GM18508 (cell line): Measurements from ENCODE around the gene AR.

Source experiments
- ATAC-seq: cut with Tn5 transposase; IDR thresholded peaks from one replicate; pipeline ENCODE4 v1.9.1; 2021; ENCODE audit warnings: moderate number of reproducible peaks; ENCODE audit not compliant: insufficient read depth, unreplicated experiment

Gene AR, protein sequence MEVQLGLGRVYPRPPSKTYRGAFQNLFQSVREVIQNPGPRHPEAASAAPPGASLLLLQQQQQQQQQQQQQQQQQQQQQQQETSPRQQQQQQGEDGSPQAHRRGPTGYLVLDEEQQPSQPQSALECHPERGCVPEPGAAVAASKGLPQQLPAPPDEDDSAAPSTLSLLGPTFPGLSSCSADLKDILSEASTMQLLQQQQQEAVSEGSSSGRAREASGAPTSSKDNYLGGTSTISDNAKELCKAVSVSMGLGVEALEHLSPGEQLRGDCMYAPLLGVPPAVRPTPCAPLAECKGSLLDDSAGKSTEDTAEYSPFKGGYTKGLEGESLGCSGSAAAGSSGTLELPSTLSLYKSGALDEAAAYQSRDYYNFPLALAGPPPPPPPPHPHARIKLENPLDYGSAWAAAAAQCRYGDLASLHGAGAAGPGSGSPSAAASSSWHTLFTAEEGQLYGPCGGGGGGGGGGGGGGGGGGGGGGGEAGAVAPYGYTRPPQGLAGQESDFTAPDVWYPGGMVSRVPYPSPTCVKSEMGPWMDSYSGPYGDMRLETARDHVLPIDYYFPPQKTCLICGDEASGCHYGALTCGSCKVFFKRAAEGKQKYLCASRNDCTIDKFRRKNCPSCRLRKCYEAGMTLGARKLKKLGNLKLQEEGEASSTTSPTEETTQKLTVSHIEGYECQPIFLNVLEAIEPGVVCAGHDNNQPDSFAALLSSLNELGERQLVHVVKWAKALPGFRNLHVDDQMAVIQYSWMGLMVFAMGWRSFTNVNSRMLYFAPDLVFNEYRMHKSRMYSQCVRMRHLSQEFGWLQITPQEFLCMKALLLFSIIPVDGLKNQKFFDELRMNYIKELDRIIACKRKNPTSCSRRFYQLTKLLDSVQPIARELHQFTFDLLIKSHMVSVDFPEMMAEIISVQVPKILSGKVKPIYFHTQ

GRCh38 chrX:67543818-67544217, at the start of gene AR:
Gene AR (plus strand): TSS chrX:67544021. CDS start chrX:67545147, 1,126 bp downstream.
- no peak for ATAC-seq

- ATAC-seq = no peak
Observed at GRCh38 chrX:67500617-67501016, 43.2 kb upstream of the AR start.

- no peak for ATAC-seq
Observed at GRCh38 chrX:67503004-67503403, 40.8 kb upstream of the AR start.

GRCh38 chrX:67503453-67503852, 40.4 kb upstream of the AR start:
- no peak for ATAC-seq

DNA sequence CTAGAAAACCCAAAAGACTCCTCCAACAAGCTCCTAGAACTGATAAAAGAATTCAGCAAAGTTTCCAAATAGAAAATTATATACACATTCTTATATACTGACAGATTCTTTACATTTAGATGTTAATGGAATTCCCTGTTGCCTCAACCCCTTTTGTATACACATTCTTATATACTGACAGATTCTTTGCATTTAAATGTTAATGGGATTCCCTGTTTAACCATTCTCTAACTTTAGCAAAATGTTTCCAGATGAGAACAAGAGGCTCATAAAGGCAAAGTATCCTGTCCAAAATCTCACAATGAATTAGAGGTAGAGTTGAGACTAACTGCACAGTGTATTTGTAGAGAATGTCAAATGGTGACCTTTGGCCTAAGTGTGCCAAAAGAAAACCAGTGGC, 23.1 kb upstream of the AR start:
- no peak for ATAC-seq

DNA sequence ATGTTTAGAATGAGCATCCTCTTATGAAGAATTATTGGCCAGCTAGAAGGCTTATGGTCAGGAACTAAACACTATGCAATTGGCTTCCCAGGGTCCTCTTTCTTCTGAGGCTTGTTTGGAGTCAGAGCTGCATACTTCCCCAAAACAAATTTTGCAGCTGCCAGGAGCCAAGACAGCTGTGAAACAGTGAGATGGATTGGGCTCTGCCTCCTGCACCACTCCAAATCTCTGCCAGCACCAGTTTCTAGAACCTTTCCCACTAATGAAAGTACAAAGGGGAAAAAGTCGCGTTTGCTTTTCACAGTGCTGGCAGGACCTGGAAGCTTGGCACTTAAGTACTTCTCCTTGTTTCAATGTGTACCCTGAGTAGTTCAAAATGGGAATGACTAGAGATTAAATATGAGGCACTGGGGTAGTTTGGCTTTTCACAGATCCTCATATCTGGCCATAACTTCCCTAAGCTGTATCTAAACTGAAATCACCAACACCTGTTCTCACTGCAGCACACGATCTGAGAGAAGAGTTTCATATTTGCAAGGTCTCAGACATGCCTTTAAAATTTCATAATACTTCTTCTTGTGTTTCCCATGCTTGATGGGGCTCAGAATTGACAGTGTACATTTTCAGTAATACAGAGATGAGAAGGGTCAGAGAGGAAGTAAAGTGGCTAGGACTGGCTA, 20.7 kb upstream of the AR start:
- no peak for ATAC-seq

DNA sequence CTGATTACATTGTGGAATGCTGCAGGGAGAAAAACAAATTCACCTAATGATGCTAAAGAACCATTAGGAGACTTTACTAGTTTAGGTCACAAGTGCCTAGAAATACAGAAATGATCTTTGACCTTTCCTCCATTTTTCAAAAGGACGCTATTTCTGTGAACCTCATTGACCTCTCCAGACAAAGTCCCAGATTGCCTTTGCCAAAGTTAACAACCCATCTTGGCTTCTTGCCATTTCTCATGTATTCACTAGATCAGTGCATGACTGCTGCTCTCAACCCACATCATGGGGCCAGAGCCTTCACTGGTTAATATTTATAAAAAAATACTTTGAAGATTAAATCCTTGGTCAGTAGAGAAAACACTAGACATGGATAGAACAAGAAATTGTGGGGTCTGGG, 19.9 kb upstream of the AR start:
- ATAC-seq = no peak

- ATAC-seq = no peak
Observed at GRCh38 chrX:67524428-67524827, 19.4 kb upstream of the AR start.

- ATAC-seq = no peak
Observed at GRCh38 chrX:67524950-67525691, 18.7 kb upstream of the AR start.

- no peak for ATAC-seq
Observed at GRCh38 chrX:67536564-67536963, 7.3 kb upstream of the AR start.

DNA sequence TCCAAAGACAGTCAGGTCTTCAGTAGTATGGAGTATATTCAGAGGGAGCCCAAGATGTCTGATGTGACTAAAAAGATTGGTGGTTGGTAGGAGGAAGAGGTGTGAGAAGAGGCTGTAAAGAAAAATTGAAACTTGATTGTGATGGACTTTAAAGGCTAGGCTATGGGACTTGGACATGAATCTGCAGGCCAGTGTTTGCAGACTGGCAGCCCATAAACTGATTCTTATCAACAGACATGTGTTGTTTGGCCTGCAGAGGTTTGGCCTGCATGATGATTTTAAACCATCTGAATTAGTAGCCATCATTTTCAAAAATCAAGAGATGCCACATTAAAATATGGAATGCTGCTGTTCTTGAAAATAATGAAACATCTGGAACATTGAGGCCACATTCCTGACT, 5.4 kb upstream of the AR start:
- ATAC-seq = no peak

GRCh38 chrX:67544281-67545035, 637 bp downstream of the AR start:
- no peak for ATAC-seq

DNA sequence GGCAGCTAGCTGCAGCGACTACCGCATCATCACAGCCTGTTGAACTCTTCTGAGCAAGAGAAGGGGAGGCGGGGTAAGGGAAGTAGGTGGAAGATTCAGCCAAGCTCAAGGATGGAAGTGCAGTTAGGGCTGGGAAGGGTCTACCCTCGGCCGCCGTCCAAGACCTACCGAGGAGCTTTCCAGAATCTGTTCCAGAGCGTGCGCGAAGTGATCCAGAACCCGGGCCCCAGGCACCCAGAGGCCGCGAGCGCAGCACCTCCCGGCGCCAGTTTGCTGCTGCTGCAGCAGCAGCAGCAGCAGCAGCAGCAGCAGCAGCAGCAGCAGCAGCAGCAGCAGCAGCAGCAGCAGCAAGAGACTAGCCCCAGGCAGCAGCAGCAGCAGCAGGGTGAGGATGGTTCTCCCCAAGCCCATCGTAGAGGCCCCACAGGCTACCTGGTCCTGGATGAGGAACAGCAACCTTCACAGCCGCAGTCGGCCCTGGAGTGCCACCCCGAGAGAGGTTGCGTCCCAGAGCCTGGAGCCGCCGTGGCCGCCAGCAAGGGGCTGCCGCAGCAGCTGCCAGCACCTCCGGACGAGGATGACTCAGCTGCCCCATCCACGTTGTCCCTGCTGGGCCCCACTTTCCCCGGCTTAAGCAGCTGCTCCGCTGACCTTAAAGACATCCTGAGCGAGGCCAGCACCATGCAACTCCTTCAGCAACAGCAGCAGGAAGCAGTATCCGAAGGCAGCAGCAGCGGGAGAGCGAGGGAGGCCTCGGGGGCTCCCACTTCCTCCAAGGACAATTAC, 1.4 kb downstream of the AR start:
- no peak for ATAC-seq

DNA sequence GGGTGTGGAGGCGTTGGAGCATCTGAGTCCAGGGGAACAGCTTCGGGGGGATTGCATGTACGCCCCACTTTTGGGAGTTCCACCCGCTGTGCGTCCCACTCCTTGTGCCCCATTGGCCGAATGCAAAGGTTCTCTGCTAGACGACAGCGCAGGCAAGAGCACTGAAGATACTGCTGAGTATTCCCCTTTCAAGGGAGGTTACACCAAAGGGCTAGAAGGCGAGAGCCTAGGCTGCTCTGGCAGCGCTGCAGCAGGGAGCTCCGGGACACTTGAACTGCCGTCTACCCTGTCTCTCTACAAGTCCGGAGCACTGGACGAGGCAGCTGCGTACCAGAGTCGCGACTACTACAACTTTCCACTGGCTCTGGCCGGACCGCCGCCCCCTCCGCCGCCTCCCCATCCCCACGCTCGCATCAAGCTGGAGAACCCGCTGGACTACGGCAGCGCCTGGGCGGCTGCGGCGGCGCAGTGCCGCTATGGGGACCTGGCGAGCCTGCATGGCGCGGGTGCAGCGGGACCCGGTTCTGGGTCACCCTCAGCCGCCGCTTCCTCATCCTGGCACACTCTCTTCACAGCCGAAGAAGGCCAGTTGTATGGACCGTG, 2.2 kb downstream of the AR start:
- no peak for ATAC-seq

DNA sequence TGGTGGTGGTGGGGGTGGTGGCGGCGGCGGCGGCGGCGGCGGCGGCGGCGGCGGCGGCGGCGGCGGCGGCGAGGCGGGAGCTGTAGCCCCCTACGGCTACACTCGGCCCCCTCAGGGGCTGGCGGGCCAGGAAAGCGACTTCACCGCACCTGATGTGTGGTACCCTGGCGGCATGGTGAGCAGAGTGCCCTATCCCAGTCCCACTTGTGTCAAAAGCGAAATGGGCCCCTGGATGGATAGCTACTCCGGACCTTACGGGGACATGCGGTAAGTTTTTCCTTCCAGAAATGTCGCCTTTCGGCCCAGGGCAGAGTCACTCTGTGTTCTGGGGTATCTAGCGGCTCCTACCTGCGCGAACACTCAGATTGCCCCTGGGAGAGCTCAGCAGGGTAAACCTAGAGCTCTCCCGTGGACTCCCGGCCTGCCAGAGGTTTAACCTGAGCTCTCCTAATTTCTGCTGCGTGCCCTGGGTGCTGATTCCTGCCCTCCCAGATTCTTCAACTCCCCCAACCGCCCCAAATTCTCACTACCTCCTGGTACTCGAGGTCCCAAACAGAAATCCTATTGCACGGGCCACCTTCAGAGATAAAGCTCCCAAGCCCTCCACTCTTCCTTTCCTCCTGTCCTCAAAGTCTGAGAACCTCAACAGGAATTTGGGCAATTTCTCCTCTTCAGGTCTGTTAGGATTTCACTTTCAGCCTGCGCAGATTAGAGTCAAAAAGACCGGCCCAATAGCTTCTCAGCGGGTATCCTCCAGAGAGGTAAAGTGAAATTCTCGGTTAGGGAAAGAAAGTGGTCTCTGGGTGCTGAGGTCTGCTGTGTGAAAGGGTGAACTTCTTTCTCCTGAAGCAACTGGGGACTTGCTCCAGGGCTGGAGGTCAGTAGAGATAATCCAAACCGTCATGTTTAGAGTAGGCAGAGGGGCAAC, 2.9 kb downstream of the AR start:
- no peak for ATAC-seq

DNA sequence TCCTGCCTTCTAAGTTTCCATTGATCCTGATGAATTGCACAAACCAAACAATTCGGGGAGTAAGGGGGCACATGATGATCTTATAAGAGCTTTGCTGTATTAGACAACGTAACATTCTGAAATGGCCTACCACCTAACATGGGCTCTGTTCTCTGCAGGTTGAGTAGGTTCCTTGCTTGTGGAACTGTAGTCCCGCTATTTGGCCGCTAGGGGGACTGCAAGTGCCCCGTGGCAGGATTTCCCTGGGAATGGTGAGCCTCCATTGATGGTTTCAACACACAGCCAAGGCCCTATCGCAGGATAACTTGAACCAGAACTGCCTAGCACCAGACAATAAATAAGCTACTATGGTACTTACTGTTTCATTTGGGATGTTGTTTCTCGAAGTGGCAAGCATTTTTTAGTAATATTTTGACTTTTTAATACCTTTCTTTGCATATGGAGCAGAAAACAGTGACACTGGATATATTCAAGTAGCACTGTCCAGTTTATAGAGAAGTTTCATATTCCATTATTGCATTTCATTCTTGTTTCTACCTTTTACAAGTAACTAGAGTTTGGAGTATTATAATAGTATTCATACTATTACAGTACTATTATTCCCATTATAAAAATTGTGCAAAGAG, 11.9 kb downstream of the AR start:
- no peak for ATAC-seq

DNA sequence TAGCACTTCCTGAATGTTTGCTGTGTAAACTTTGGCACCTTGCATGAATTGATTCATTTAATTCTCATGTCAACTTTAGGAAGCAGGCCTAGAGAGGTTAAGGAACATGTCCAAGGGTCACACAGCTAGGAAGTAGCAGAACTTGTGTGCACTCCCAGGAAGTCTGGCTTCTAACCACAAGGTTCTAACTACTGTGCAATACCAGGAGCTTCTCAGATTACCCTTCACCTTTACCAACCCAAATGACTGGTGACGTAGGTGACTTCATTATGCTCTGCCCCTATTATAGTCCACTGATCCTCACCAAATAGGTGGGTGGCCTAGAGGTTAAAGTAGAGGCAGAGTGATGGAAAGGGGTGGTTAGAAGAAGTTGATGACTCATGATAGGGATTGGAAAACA, 14.4 kb downstream of the AR start:
- ATAC-seq = no peak
